OCI-LY1 (cell line): ENCODE results near the gene SYMPK.

Source experiments
- H2AFZ ChIP-seq: fragments of 200-600 bp; sonication (generic), shearing (Covaris generic); 2 replicates; pipeline ENCODE4 v1.6.0; 2014; ENCODE audit warnings: antibody characterized with exemption, mild to moderate bottlenecking, low read length
- H3F3A ChIP-seq: fragments of 200-600 bp; sonication (generic), shearing (Covaris generic); 2 replicates; pipeline ENCODE4 v1.6.0; 2014; ENCODE audit warnings: mild to moderate bottlenecking, antibody characterized with exemption, low read length, moderate library complexity; ENCODE audit not compliant: insufficient read depth
- H3K27ac ChIP-seq: fragments of 200-600 bp; sonication (generic); 2 replicates; pipeline ENCODE4 v1.5.1; 2014; ENCODE audit warnings: low read length, mixed run types, mild to moderate bottlenecking, low read depth; ENCODE audit not compliant: poor library complexity, severe bottlenecking
- H3K27me3 ChIP-seq: fragments of 200-600 bp; sonication (generic); 2 replicates; pipeline ENCODE4 v1.6.0; 2014; ENCODE audit warnings: antibody characterized with exemption, mild to moderate bottlenecking, low read length, moderate library complexity; ENCODE audit not compliant: insufficient read depth
- H3K36me3 ChIP-seq: fragments of 200-600 bp; sonication (generic); 2 replicates; pipeline ENCODE4 v1.6.1; 2014; ENCODE audit warnings: mild to moderate bottlenecking, antibody characterized with exemption, low read length, moderate library complexity, mixed read lengths; ENCODE audit not compliant: insufficient read depth
- H3K4me1 ChIP-seq: fragments of 200-600 bp; sonication (generic); 2 replicates; pipeline ENCODE4 v1.5.1; 2014; ENCODE audit warnings: mild to moderate bottlenecking, low read length, moderate library complexity; ENCODE audit not compliant: insufficient read depth, severe bottlenecking
- H3K4me2 ChIP-seq: fragments of 200-600 bp; sonication (generic), shearing (Covaris generic); 2 replicates; pipeline ENCODE4 v1.6.1; 2014; ENCODE audit warnings: low read length
- H3K4me3 ChIP-seq: fragments of 200-600 bp; sonication (generic); 2 replicates; pipeline ENCODE4 v1.5.1; 2014; ENCODE audit warnings: low read length, low read depth, mild to moderate bottlenecking, mixed read lengths; ENCODE audit not compliant: poor library complexity, severe bottlenecking
- H3K79me2 ChIP-seq: fragments of 200-600 bp; shearing (Covaris generic); 2 replicates; pipeline ENCODE4 v1.6.1; 2016; ENCODE audit warnings: mixed run types, low read length, mixed read lengths; ENCODE audit not compliant: insufficient read depth
- H3K9ac ChIP-seq: fragments of 200-600 bp; sonication (generic), shearing (Covaris generic); 2 replicates; pipeline ENCODE4 v1.6.1; 2014; ENCODE audit warnings: mild to moderate bottlenecking, low read length, mixed read lengths
- H3K9me2 ChIP-seq: fragments of 200-600 bp; sonication (generic), shearing (Covaris generic); 2 replicates; pipeline ENCODE4 v1.6.1; 2014; ENCODE audit warnings: low read depth, mild to moderate bottlenecking, low read length, mixed read lengths
- H3K9me3 ChIP-seq: fragments of 200-600 bp; shearing (Covaris generic); 2 replicates; pipeline ENCODE4 v1.6.1; 2014; ENCODE audit warnings: low read length, mixed read lengths
- H4K20me1 ChIP-seq: fragments of 200-600 bp; sonication (generic), shearing (Covaris generic); 2 replicates; pipeline ENCODE4 v1.6.0; 2016; ENCODE audit warnings: mild to moderate bottlenecking, low read length; ENCODE audit not compliant: insufficient read depth
- EZH2 ChIP-seq: fragments of 200-600 bp; sonication (generic), shearing (Covaris generic); IDR thresholded peaks from 2 replicates; pipeline ENCODE4 v1.8.0; 2017; ENCODE audit warnings: borderline replicate concordance, mixed run types, mild to moderate bottlenecking, antibody characterized with exemption, low read length, moderate library complexity, mixed read lengths
- TF ChIP-seq, protein P1 (sequence below): fragments of 200-600 bp; sonication (generic), shearing (Covaris generic); IDR thresholded peaks from 2 replicates; pipeline ENCODE4 v1.5.1; 2017; ENCODE audit warnings: mild to moderate bottlenecking, antibody characterized with exemption, low read length, moderate library complexity, mixed read lengths

SYMPK gene

DNA sequence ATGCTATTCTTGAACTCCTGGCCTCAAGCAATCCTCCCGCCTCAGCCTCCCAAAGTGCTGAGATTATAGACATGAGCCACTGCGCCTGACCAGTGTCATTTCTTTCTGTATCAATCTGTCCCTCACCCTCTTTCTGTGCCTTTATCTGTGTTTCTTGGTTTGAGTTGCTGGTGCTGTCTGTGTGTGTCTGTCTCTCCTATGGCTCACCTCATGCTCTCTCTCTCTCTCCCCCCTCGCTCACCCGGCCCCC is 13.1 kb upstream of the SYMPK start:
- Histone ChIP-seq H3K4me1 (peaks cover 3% of the 10 kb centered on the region), H3K4me3 (no peak overlapping the region), H3K79me2 (no peaks in the 10 kb centered on the region), H3K36me3 (no peaks in the 10 kb centered on the region), H3K4me2 (no peak overlapping the region), H3K9me2 (no peaks in the 10 kb centered on the region), H3K27ac (no peak overlapping the region), H3K9me3 (no peaks in the 10 kb centered on the region), H4K20me1 (no peaks in the 10 kb centered on the region), H3K9ac (no peak overlapping the region), H3K27me3 (peaks cover 4% of the 10 kb centered on the region; the same call in 1 of the 2 replicates), H2AFZ (no peak overlapping the region), H3F3A (no peaks in the 10 kb centered on the region)
- TF ChIP-seq EZH2 = no peak
- TF ChIP-seq, protein P1, sequence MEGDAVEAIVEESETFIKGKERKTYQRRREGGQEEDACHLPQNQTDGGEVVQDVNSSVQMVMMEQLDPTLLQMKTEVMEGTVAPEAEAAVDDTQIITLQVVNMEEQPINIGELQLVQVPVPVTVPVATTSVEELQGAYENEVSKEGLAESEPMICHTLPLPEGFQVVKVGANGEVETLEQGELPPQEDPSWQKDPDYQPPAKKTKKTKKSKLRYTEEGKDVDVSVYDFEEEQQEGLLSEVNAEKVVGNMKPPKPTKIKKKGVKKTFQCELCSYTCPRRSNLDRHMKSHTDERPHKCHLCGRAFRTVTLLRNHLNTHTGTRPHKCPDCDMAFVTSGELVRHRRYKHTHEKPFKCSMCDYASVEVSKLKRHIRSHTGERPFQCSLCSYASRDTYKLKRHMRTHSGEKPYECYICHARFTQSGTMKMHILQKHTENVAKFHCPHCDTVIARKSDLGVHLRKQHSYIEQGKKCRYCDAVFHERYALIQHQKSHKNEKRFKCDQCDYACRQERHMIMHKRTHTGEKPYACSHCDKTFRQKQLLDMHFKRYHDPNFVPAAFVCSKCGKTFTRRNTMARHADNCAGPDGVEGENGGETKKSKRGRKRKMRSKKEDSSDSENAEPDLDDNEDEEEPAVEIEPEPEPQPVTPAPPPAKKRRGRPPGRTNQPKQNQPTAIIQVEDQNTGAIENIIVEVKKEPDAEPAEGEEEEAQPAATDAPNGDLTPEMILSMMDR = no peak

DNA sequence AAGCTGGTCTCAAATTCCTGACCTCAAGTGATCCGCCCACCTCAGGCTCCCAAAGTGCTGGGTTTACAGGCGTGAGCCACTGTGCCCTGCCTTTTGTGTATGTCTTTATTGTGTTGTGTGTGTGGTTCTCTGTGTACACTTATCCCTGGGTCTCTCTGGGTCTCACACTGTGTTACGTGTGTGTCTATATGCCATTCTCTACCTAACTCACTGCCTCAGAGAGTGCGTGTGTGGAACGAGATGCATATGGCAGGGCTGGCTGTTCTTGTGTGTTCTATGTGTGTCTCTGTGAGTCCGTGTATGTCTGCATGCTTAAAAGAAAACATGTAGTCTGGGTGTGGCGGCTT is 11.6 kb upstream of the SYMPK start:
- no peak overlapping the region for H3K4me2 ChIP-seq
- no peaks in the 10 kb centered on the region for H3K79me2 ChIP-seq
- no peak overlapping the region for H2AFZ ChIP-seq
- H3K9ac ChIP-seq = no peak overlapping the region
- H3K4me1 ChIP-seq = peaks cover 3% of the 10 kb centered on the region
- no peaks in the 10 kb centered on the region for H4K20me1 ChIP-seq
- no peak overlapping the region for H3K27ac ChIP-seq
- no peaks in the 10 kb centered on the region for H3K9me2 ChIP-seq
- peaks cover 4% of the 10 kb centered on the region; the same call in 1 of the 2 replicates for H3K27me3 ChIP-seq
- H3K36me3 ChIP-seq = no peaks in the 10 kb centered on the region
- H3K9me3 ChIP-seq = no peaks in the 10 kb centered on the region
- no peaks in the 10 kb centered on the region for H3F3A ChIP-seq
- H3K4me3 ChIP-seq = no peak overlapping the region
- no peak for TF ChIP-seq EZH2
- TF ChIP-seq, protein P1 = no peak

DNA sequence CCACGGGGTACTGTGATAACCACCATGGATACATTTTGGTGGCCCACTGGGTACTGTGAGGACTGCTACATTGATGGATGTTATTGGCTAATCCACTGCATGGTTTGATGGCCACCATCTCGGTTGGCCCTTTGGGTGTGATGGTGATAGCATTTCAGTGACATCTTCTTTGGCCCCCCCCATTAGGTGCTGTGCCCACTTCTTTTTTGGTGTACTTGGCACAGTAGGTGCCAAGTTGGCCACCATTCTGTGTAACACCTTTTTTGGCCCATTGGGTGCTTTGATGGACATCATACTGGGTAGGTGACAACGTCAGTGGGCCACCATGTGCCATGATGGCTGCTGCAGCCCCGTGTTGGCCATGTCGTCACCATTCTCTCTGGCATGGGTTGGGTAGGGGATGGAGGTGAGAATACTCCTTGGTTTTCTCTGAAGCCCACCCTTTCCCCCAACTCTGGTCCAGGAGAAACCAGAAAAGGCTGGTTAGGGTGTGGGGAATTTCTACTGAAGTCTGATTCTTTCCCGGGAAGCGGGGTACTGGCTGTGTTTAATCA is 10.3 kb upstream of the SYMPK start:
- Histone ChIP-seq H3F3A (no peaks in the 10 kb centered on the region), H3K4me1 (no peaks in the 10 kb centered on the region), H3K4me2 (no peak overlapping the region), H3K9ac (no peak overlapping the region), H3K4me3 (no peak overlapping the region), H3K27ac (no peak overlapping the region), H3K27me3 (peaks cover 4% of the 10 kb centered on the region; the same call in 1 of the 2 replicates), H3K9me3 (no peaks in the 10 kb centered on the region), H2AFZ (no peak overlapping the region), H4K20me1 (no peaks in the 10 kb centered on the region), H3K36me3 (no peaks in the 10 kb centered on the region), H3K79me2 (no peaks in the 10 kb centered on the region), H3K9me2 (no peaks in the 10 kb centered on the region)
- TF ChIP-seq, protein P1 = no peak
- TF ChIP-seq EZH2 = no peak
